ENCODE data around the gene ELOVL6. TPM values are rescaled to one million over a fixed set of nuclear protein-coding genes. Genes with fewer than 3 reads are reported as not detected.
A peak's percentile ranks its signal among the peaks of the same experiment; 100 is the strongest.
"Not testable (repeated sequence)": the region's sequence is repeated elsewhere in the genome, so short reads cannot be mapped to it uniquely, and the experiment has no call there.

Gene ELOVL6
- total RNA-seq, 4 donors from 2014 or later: 2.1 to 4.1 (median 3.3) TPM

GRCh38 chr4:110091434-110092140, 106.8 kb downstream of the ELOVL6 start:
- Histone ChIP-seq H3K4me1 (peaks cover 0 to 5% of the 10 kb centered on the region in 2 donors), H3K9me3 (no peaks in the 10 kb centered on the region), H3K36me3 (no peaks in the 10 kb centered on the region), H3K27me3 (no peaks in the 10 kb centered on the region), H3K4me3 (replicated peaks in 1 of 3) (no peak overlapping the region), H3K27ac (no peak overlapping the region)
- TF ChIP-seq CTCF (IDR thresholded peaks at IDR 0.05) (no peak), POLR2A (IDR thresholded peaks at IDR 0.05) (no peak)
- WGBS, 2 donors: 83 to 91% methylated on average over 6 of the region's 6 CpGs
- intact Hi-C loops (cut with DNase I): no loop called here
- DNase-seq: no peak

GRCh38 chr4:110088670-110089069, 109.7 kb downstream of the ELOVL6 start:
- TF ChIP-seq POLR2A (IDR thresholded peaks at IDR 0.05) (no peak), CTCF (IDR thresholded peaks at IDR 0.05) (no peak)
- Histone ChIP-seq H3K27me3 (no peaks in the 10 kb centered on the region), H3K27ac (no peak overlapping the region), H3K9me3 (no peaks in the 10 kb centered on the region), H3K4me1 (peaks cover 0 to 5% of the 10 kb centered on the region in 2 donors), H3K36me3 (no peaks in the 10 kb centered on the region), H3K4me3 (replicated peaks in 1 of 3) (no peak overlapping the region)
- intact Hi-C loops (cut with DNase I): no loop called here
- no peak for DNase-seq
- 88 to 95% methylated on average over 4 of the region's 4 CpGs for WGBS, 2 donors

DNA sequence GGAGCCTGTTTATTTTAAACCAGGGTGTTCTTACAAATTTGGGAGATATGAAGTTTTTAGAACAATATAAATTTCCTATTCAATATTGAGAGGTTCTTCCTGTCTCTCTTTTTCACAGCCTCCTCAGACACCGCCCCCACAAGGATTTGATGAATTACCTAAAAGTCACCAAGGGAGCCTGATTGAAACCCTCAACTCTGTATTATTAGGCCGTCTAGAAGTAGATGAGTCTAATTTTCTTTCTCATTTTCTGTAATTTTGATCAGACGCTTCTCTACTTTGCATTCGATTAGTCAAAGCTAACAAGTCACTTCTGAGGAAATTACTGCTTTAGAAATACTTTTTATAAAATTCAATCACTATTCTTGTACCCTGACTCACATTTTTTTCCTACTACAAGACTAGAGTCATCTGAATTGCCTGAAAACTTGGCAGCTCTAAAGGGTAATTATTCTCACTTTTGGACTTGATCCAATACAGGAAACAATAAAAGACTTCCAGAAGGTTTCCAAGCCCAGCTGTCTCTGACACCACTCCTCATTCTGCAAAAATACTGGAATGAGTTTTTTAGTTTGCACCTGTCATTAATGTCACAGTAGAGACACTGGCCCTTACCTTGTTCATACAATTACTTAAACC, 111.2 kb downstream of the ELOVL6 start:
- 65 to 74% methylated on average over 4 of the region's 4 CpGs for WGBS, 2 donors
- TF ChIP-seq POLR2A (IDR thresholded peaks at IDR 0.05): no peak
- no peak for TF ChIP-seq CTCF (IDR thresholded peaks at IDR 0.05)
- H3K36me3 ChIP-seq: no peaks in the 10 kb centered on the region
- no peak overlapping the region for H3K4me3 ChIP-seq (replicated peaks in 1 of 3)
- H3K9me3 ChIP-seq: no peaks in the 10 kb centered on the region
- H3K27ac ChIP-seq: no peak overlapping the region
- peaks cover 0 to 5% of the 10 kb centered on the region in 2 donors for H3K4me1 ChIP-seq
- no peaks in the 10 kb centered on the region for H3K27me3 ChIP-seq
- DNase-seq: no peak
- intact Hi-C loops (cut with DNase I): no loop called here

DNA sequence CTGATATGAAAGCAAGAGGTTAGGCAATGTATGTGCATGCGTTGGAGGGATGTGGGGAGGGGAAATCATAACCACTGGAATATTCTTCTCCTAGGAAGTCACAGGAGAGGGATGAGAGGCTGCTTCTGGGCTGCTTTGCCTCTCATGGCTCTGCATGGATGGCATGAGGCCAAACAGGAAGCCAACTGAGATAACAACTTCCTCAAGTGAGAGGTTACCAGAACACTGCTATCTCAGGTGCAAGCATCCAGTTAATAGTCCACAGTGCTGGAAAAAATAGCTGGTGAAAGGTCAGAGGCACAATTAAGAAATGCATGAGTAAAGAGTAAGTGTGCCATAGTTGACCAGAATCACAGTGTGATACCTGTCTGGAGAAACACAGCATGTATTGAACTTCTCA, 113.3 kb downstream of the ELOVL6 start:
- peak; percentile 56 to 68 for DNase-seq
- no peak overlapping the region for H3K27ac ChIP-seq
- no peaks in the 10 kb centered on the region for H3K27me3 ChIP-seq
- WGBS, 2 donors: 61 to 62% methylated on average over 1 of the region's 1 CpG
- H3K4me1 ChIP-seq: peaks cover 0 to 5% of the 10 kb centered on the region in 2 donors
- H3K9me3 ChIP-seq: no peaks in the 10 kb centered on the region
- TF ChIP-seq CTCF (IDR thresholded peaks at IDR 0.05): no peak
- TF ChIP-seq POLR2A (IDR thresholded peaks at IDR 0.05): no peak
- no peaks in the 10 kb centered on the region for H3K36me3 ChIP-seq
- H3K4me3 ChIP-seq (replicated peaks in 1 of 3): no peak overlapping the region
- intact Hi-C loops (cut with DNase I): no loop called here

GRCh38 chr4:110084154-110084553, 114.3 kb downstream of the ELOVL6 start:
- Histone ChIP-seq H3K27me3 (no peaks in the 10 kb centered on the region), H3K4me1 (peaks cover 0 to 5% of the 10 kb centered on the region in 2 donors), H3K4me3 (replicated peaks in 1 of 3) (no peak overlapping the region), H3K9me3 (no peaks in the 10 kb centered on the region), H3K36me3 (no peaks in the 10 kb centered on the region), H3K27ac (no peak overlapping the region)
- intact Hi-C loops (cut with DNase I): no loop called here
- WGBS, 2 donors: 57 to 80% methylated on average over 3 of the region's 3 CpGs
- no peak for DNase-seq
- TF ChIP-seq POLR2A (IDR thresholded peaks at IDR 0.05): no peak
- TF ChIP-seq CTCF (IDR thresholded peaks at IDR 0.05): no peak

DNA sequence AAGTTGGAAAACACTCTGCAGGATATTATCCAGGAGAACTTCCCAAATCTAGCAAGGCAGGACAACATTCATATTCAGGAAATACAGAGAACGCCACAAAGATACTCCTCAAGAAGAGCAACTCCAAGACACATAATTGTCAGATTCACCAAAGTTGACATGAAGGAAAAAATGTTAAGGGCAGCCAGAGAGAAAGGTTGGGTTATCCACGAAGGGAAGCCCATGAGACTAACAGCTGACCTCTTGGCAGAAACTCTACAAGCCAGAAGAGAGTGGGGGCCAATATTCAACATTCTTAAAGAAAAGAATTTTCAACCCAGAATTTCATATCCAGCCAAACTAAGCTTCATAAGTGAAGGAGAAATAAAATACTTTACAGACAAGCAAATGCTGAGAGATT, 120.3 kb downstream of the ELOVL6 start:
- not testable (repeated sequence) for H3K4me3 ChIP-seq (replicated peaks in 1 of 3)
- 89 to 90% methylated on average over 2 of the region's 2 CpGs for WGBS, 2 donors

GRCh38 chr4:110076828-110077227, 121.6 kb downstream of the ELOVL6 start:
- H3K27me3 ChIP-seq; H3K4me1 ChIP-seq; H3K36me3 ChIP-seq; intact Hi-C loops (cut with DNase I); H3K27ac ChIP-seq; H3K4me3 ChIP-seq (replicated peaks in 1 of 3); DNase-seq; H3K9me3 ChIP-seq: not testable (repeated sequence)
- WGBS, 2 donors: 85 to 93% methylated on average over 8 to 10 of the region's 11 CpGs

More for the DNA sequence above, 120.3 kb downstream of the ELOVL6 start:
- DNase-seq; H3K27me3 ChIP-seq; H3K9me3 ChIP-seq; H3K27ac ChIP-seq; H3K4me1 ChIP-seq; intact Hi-C loops (cut with DNase I); H3K36me3 ChIP-seq: not testable (repeated sequence)

Measured in thyroid gland (tissue), 4 donors.